CD14-positive monocyte (primary cell): ENCODE results near the gene SLAMF9. TPM values are rescaled to one million over a fixed set of nuclear protein-coding genes. Genes with fewer than 3 reads are reported as not detected.

Source experiments
- DNase-seq, 3 donors: peaks; one replicate each; pipeline ENCODE4 v3.0.0-alpha.2; 2011 to 2022
- H2AFZ ChIP-seq: 2 replicates; pipeline ENCODE4 v1.6.0; 2012; ENCODE audit warnings: mild to moderate bottlenecking, low read depth, low read length, inconsistent platforms; ENCODE audit not compliant: insufficient read depth, poor library complexity, severe bottlenecking
- H3K27ac ChIP-seq, 2 donors: 1 replicate in 1 of 2; 2 replicates in 1 of 2; pipeline ENCODE4 v1.5.1; 2012 to 2013; ENCODE audit warnings: low read length in 2 of 2, control low read depth in 1 of 2, inconsistent platforms in 1 of 2, low read depth in 1 of 2, mild to moderate bottlenecking in 1 of 2
- H3K27me3 ChIP-seq, 2 donors: one replicate each; pipeline versions ENCODE4 v1.6.0 to v1.6.1; 2011 to 2013; ENCODE audit warnings: low read length in 2 of 2; ENCODE audit not compliant: control insufficient read depth in 2 of 2, insufficient read depth in 2 of 2
- H3K36me3 ChIP-seq, 2 donors: replicated peaks in 1 of 2; 1 replicate in 1 of 2; 2 replicates in 1 of 2; pipeline versions ENCODE4 v1.5.1 to v1.6.1; 2012 to 2013; ENCODE audit warnings: low read length in 2 of 2, control low read depth in 1 of 2, inconsistent platforms in 1 of 2, mild to moderate bottlenecking in 1 of 2; ENCODE audit not compliant: insufficient read depth in 2 of 2, control insufficient read depth in 1 of 2
- H3K4me1 ChIP-seq, 2 donors: 1 replicate in 1 of 2; 2 replicates in 1 of 2; pipeline versions ENCODE4 v1.5.1 to v1.6.1; 2012 to 2013; ENCODE audit warnings: low read length in 2 of 2, control low read depth in 1 of 2, inconsistent platforms in 1 of 2, mild to moderate bottlenecking in 1 of 2, moderate library complexity in 1 of 2; ENCODE audit not compliant: insufficient read depth in 2 of 2, control insufficient read depth in 1 of 2
- H3K4me2 ChIP-seq: replicated peaks from 2 replicates; pipeline ENCODE3; 2012; ENCODE audit warnings: low read length, moderate library complexity, mild to moderate bottlenecking; ENCODE audit not compliant: poor library complexity, severe bottlenecking; ENCODE audit errors: extremely low read depth
- H3K4me3 ChIP-seq, 3 experiments: fragments of 200-600 bp in 1 of 3; sonication (generic) in 1 of 3; replicated peaks in 1 of 3; 1 replicate in 2 of 3; 2 replicates in 1 of 3; pipeline ENCODE4 v1.5.1; 2011 to 2013; ENCODE audit warnings: low read length in 3 of 3, mild to moderate bottlenecking in 3 of 3, control low read depth in 2 of 3, low read depth in 2 of 3, inconsistent platforms in 1 of 3, moderate library complexity in 1 of 3
- H3K79me2 ChIP-seq: 2 replicates; pipeline ENCODE4 v1.6.0; 2012; ENCODE audit warnings: mild to moderate bottlenecking, control low read depth, inconsistent platforms, low read length, moderate library complexity; ENCODE audit not compliant: insufficient read depth
- H3K9ac ChIP-seq: 2 replicates; pipeline ENCODE4 v1.6.0; 2017; ENCODE audit warnings: low read length, mild to moderate bottlenecking; ENCODE audit not compliant: insufficient read depth, poor library complexity, severe bottlenecking
- H3K9me3 ChIP-seq, 2 donors: replicated peaks in 1 of 2; 1 replicate in 1 of 2; 2 replicates in 1 of 2; pipeline versions ENCODE4 v1.5.1 to v1.6.1; 2012 to 2013; ENCODE audit warnings: low read length in 2 of 2, control low read depth in 1 of 2; ENCODE audit not compliant: control insufficient read depth in 1 of 2, insufficient read depth in 1 of 2
- H4K20me1 ChIP-seq: 2 replicates; pipeline ENCODE4 v1.6.0; 2012; ENCODE audit warnings: mild to moderate bottlenecking, low read length, control low read depth, moderate library complexity; ENCODE audit not compliant: insufficient read depth
- H3K27ac Mint-ChIP-seq, 7 donors: one replicate each; pipeline ENCODE4 v1.8.0; 2020; ENCODE audit warnings: mild to moderate bottlenecking in 7 of 7, mixed read lengths in 7 of 7, moderate library complexity in 6 of 7, inconsistent platforms in 2 of 7
- H3K27me3 Mint-ChIP-seq, 3 donors: one replicate each; pipeline ENCODE4 v1.8.0; 2021 to 2022; ENCODE audit warnings: low read depth in 3 of 3, mild to moderate bottlenecking in 3 of 3, mixed read lengths in 3 of 3, moderate library complexity in 3 of 3, inconsistent platforms in 1 of 3
- H3K36me3 Mint-ChIP-seq, 2 donors: one replicate each; pipeline ENCODE4 v1.8.0; 2020; ENCODE audit warnings: mixed read lengths in 2 of 2, inconsistent platforms in 1 of 2, mild to moderate bottlenecking in 1 of 2
- H3K4me1 Mint-ChIP-seq: one replicate; pipeline ENCODE4 v1.8.0; 2020; ENCODE audit warnings: mild to moderate bottlenecking, mixed read lengths
- H3K4me3 Mint-ChIP-seq, 2 donors: one replicate each; pipeline ENCODE4 v1.8.0; 2020; ENCODE audit warnings: mild to moderate bottlenecking in 2 of 2, mixed read lengths in 2 of 2, moderate library complexity in 1 of 2
- H3K9me3 Mint-ChIP-seq, 7 donors: one replicate each; pipeline ENCODE4 v1.8.0; 2020 to 2022; ENCODE audit warnings: mixed read lengths in 7 of 7, mild to moderate bottlenecking in 6 of 7, moderate library complexity in 6 of 7, inconsistent platforms in 2 of 7
- CTCF ChIP-seq: fragments of 200-600 bp; IDR thresholded peaks from one replicate; pipeline ENCODE4 v1.8.0; 2022; ENCODE audit warnings: antibody characterized with exemption, mild to moderate bottlenecking
- WGBS: methylation state at CpG from one replicate; pipeline ENCODE4 v1.1.5; 2013; ENCODE audit warnings: missing lambda C conversion rate; ENCODE audit not compliant: insufficient coverage; 5-methylcytosine and 5-hydroxymethylcytosine counted together
- intact Hi-C, 2 donors: fragments of 100-400 bp; cut with micrococcal nuclease; formaldehyde crosslinking; loops; one replicate each; pipeline versions ENCODE4 v1.15.0 to v1.15.1; 2023
- polyA plus RNA-seq, 3 donors: library from polyadenylated mRNA; depleted of rRNA in 1 of 3; unstranded in 2 of 3; stranded (reverse) in 1 of 3; fragments of 300-500 nt in 2 of 3; fragments of >200 nt in 1 of 3; fragmentation: Illumina TruSeq in 2 of 3; gene quantifications; 1 replicate in 2 of 3; 2 replicates in 1 of 3; pipeline ENCODE4 v1.2.3, GENCODE V29; 2012 to 2021

The SLAMF9 gene
- polyA plus RNA-seq, 3 donors: 0.17 TPM; not detected in 2

GRCh38 chr1:159935719-159936272 lies 18.2 kb downstream of the SLAMF9 start:
- H3K27ac Mint-ChIP-seq: peak overlapping the region in 6 of 7 donors; percentile 6 to 80 (median 61)
- H3K27me3 Mint-ChIP-seq: peaks cover 0 to 2% (median 2%) of the 10 kb centered on the region in 3 donors
- Histone ChIP-seq H3K36me3 (no peaks in the 10 kb centered on the region), H3K4me1 (peaks cover 40 to 50% of the 10 kb centered on the region in 2 donors), H3K4me2 (peak overlapping the region; percentile 77), H3K9me3 (no peaks in the 10 kb centered on the region), H3K27ac (no peak overlapping the region), H2AFZ (no peak overlapping the region), H3K79me2 (peaks cover 44% of the 10 kb centered on the region), H3K9ac (no peak overlapping the region), H3K27me3 (no peaks in the 10 kb centered on the region), H3K4me3 (peak overlapping the region in 1 of 3 experiments; percentile 6), H4K20me1 (no peaks in the 10 kb centered on the region)
- peak; percentile 51 to 76 (median 72) for DNase-seq
- H3K36me3 Mint-ChIP-seq: peaks cover 0 to under 1% of the 10 kb centered on the region in 2 donors
- H3K4me1 Mint-ChIP-seq: peaks cover 52% of the 10 kb centered on the region
- TF ChIP-seq CTCF: no peak
- 21% methylated on average over 4 of the region's 4 CpGs for WGBS
- H3K9me3 Mint-ChIP-seq: peaks cover 0 to 1% (median 0%) of the 10 kb centered on the region in 7 donors
- intact Hi-C loops: loop anchor here (2.0 to 10.0 kb wide), 3 partner anchors 71 to 159 kb away; partner anchors contain the start of gene IGSF8 (in 1 of the 2)
- no peak overlapping the region for H3K4me3 Mint-ChIP-seq

- Histone ChIP-seq H3K9me3 (no peaks in the 10 kb centered on the region), H3K27me3 (no peaks in the 10 kb centered on the region), H3K79me2 (peaks cover 40% of the 10 kb centered on the region), H3K4me2 (no peak overlapping the region), H4K20me1 (no peaks in the 10 kb centered on the region), H3K4me1 (peaks cover 40 to 49% of the 10 kb centered on the region in 2 donors), H3K4me3 (no peak overlapping the region), H3K27ac (no peak overlapping the region), H3K9ac (no peak overlapping the region), H3K36me3 (no peaks in the 10 kb centered on the region), H2AFZ (no peak overlapping the region)
- Mint-ChIP-seq H3K9me3 (peaks cover 0 to 1% (median 0%) of the 10 kb centered on the region in 7 donors), H3K4me3 (no peak overlapping the region), H3K4me1 (peaks cover 49% of the 10 kb centered on the region), H3K27ac (peak overlapping the region in 2 of 7 donors; percentile 43 to 44), H3K27me3 (peaks cover 0 to 4% (median 2%) of the 10 kb centered on the region in 3 donors), H3K36me3 (no peaks in the 10 kb centered on the region)
- no peak for TF ChIP-seq CTCF
- no peak for DNase-seq
- intact Hi-C loops: loop anchor here (5.0 to 10.0 kb wide), 2 partner anchors 152 to 159 kb away; partner anchors contain the start of gene IGSF8 (in 1 of the 2)
- 96% methylated on average over 10 of the region's 11 CpGs for WGBS
Observed at GRCh38 chr1:159935305-159935704, 18.7 kb downstream of the SLAMF9 start.
